Mesothelial cell of epicardium (in vitro differentiated cells): ENCODE data around the gene MRO. TPM values are rescaled to one million over a fixed set of nuclear protein-coding genes. Genes with fewer than 3 reads are reported as not detected.
A peak's percentile ranks its signal among the peaks of the same experiment; 100 is the strongest.

Experiments used
- DNase-seq, 2 experiments: peaks; one replicate each; pipeline ENCODE4 v3.0.0; 2021; ENCODE audit warnings: low spot score in 2 of 2; ENCODE audit not compliant: unreplicated experiment in 2 of 2
- H3K27ac Mint-ChIP-seq: 2 replicates; pipeline ENCODE4 v1.8.0; 2021; ENCODE audit warnings: mixed read lengths
- H3K27me3 Mint-ChIP-seq: 2 replicates; pipeline ENCODE4 v1.8.0; 2021; ENCODE audit warnings: low read depth, mixed read lengths
- H3K36me3 Mint-ChIP-seq: 2 replicates; pipeline ENCODE4 v1.8.0; 2021; ENCODE audit warnings: mixed read lengths
- H3K4me1 Mint-ChIP-seq: 2 replicates; pipeline ENCODE4 v1.8.0; 2021; ENCODE audit warnings: mixed read lengths
- H3K4me3 Mint-ChIP-seq: 2 replicates; pipeline ENCODE4 v1.8.0; 2021; ENCODE audit warnings: mild to moderate bottlenecking, moderate library complexity, mixed read lengths
- H3K9me3 Mint-ChIP-seq: 2 replicates; pipeline ENCODE4 v1.8.0; 2021; ENCODE audit warnings: mixed read lengths
- CTCF ChIP-seq: fragments of 200-600 bp; sonication (generic); IDR thresholded peaks from one replicate; pipeline ENCODE4 v1.5.0; 2021; ENCODE audit warnings: antibody characterized with exemption; ENCODE audit not compliant: unreplicated experiment
- total RNA-seq: library from RNA; stranded (reverse); gene quantifications from 3 replicates; pipeline ENCODE4 v1.2.1, GENCODE V29; 2021

MRO gene
- 0.18 to 0.40 TPM (median 0.29 TPM) in 3 replicates for total RNA-seq

- H3K9me3 Mint-ChIP-seq, result no peaks in the 10 kb centered on the region
Observed at GRCh38 chr18:50819728-50820378, at the start of gene MRO. TSS of gene MRO (minus strand) at chr18:50820016. CDS start at chr18:50809400, 10,616 bp downstream.

GRCh38 chr18:50869150-50869549 lies 49.3 kb upstream of the MRO start:
- H3K4me3 Mint-ChIP-seq, result no peak overlapping the region
- H3K9me3 Mint-ChIP-seq, result no peaks in the 10 kb centered on the region
- DNase-seq, result no peak
- TF ChIP-seq CTCF, result no peak
- no peaks in the 10 kb centered on the region for H3K36me3 Mint-ChIP-seq
- H3K4me1 Mint-ChIP-seq, result peaks cover under 1% of the 10 kb centered on the region
- no peaks in the 10 kb centered on the region for H3K27me3 Mint-ChIP-seq
- H3K27ac Mint-ChIP-seq, result no peak overlapping the region

More at GRCh38 chr18:50819728-50820378, at the start of gene MRO:
- Mint-ChIP-seq H3K27ac (no peak within 1 kb of the TSS), H3K4me3 (no peak within 1 kb of the TSS), H3K27me3 (no peaks in the 10 kb centered on the region), H3K36me3 (no peaks in the 10 kb centered on the region), H3K4me1 (peaks cover 3% of the 10 kb centered on the region)
- DNase-seq, result peak; percentile 63 to 90
- TF ChIP-seq CTCF, result peak; percentile 81

- no peak for DNase-seq
- H3K27me3 Mint-ChIP-seq, result no peaks in the 10 kb centered on the region
- no peaks in the 10 kb centered on the region for H3K36me3 Mint-ChIP-seq
- peaks cover 6% of the 10 kb centered on the region for H3K4me1 Mint-ChIP-seq
- no peak overlapping the region for H3K27ac Mint-ChIP-seq
- H3K4me3 Mint-ChIP-seq, result no peak overlapping the region
- TF ChIP-seq CTCF, result no peak
- no peaks in the 10 kb centered on the region for H3K9me3 Mint-ChIP-seq
Observed at GRCh38 chr18:50866765-50867164, 46.9 kb upstream of the MRO start.

- H3K36me3 Mint-ChIP-seq, result no peaks in the 10 kb centered on the region
- peaks cover 4% of the 10 kb centered on the region for H3K27me3 Mint-ChIP-seq
- no peak for DNase-seq
- TF ChIP-seq CTCF, result no peak
- peaks cover 6% of the 10 kb centered on the region for H3K4me1 Mint-ChIP-seq
- no peaks in the 10 kb centered on the region for H3K9me3 Mint-ChIP-seq
- H3K27ac Mint-ChIP-seq, result no peak overlapping the region
- H3K4me3 Mint-ChIP-seq, result no peak overlapping the region
Observed at GRCh38 chr18:50863840-50864375, 44.1 kb upstream of the MRO start.

GRCh38 chr18:50862401-50862800 lies 42.6 kb upstream of the MRO start:
- Mint-ChIP-seq H3K27ac (no peak overlapping the region), H3K36me3 (no peaks in the 10 kb centered on the region), H3K27me3 (peaks cover 4% of the 10 kb centered on the region), H3K4me1 (peaks cover 6% of the 10 kb centered on the region), H3K4me3 (no peak overlapping the region), H3K9me3 (no peaks in the 10 kb centered on the region)
- DNase-seq, result no peak
- no peak for TF ChIP-seq CTCF
